ENCODE data around the gene ADGRA1.

Gene ADGRA1

DNA sequence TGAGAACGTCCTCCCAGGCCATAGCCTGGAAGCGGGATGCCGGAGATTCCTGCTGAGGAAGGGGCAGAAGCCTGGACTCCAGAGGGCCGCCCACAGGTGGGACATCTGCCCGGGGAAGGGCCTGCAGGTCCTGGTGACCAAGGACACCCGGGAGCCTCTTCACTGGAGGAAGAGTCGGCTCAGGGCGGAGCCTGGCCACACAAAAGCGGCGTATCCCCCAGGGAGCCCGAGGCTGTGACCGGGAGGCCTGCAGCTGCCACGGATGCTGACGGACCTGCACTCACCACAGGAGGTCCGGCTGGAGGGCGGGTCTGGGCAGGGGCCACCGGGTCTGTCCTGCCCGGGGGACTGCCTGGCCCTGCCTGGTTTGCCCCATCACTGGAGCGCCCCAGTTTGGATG, 15.5 kb upstream of the ADGRA1 start:
- no peaks in the 10 kb centered on the region for H3K36me3 ChIP-seq (replicated peaks; ENCODE audit: insufficient read depth, low read length)
- TF ChIP-seq EZH2phosphoT487 (IDR thresholded peaks at IDR 0.05; ENCODE audit: low read length) (no peak), EZH2 (optimal IDR thresholded peaks at IDR 0.05; ENCODE audit: low read depth, low read length) (no peak)
- TF ChIP-seq, protein P1, sequence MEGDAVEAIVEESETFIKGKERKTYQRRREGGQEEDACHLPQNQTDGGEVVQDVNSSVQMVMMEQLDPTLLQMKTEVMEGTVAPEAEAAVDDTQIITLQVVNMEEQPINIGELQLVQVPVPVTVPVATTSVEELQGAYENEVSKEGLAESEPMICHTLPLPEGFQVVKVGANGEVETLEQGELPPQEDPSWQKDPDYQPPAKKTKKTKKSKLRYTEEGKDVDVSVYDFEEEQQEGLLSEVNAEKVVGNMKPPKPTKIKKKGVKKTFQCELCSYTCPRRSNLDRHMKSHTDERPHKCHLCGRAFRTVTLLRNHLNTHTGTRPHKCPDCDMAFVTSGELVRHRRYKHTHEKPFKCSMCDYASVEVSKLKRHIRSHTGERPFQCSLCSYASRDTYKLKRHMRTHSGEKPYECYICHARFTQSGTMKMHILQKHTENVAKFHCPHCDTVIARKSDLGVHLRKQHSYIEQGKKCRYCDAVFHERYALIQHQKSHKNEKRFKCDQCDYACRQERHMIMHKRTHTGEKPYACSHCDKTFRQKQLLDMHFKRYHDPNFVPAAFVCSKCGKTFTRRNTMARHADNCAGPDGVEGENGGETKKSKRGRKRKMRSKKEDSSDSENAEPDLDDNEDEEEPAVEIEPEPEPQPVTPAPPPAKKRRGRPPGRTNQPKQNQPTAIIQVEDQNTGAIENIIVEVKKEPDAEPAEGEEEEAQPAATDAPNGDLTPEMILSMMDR (IDR thresholded peaks at IDR 0.05; ENCODE audit: low read length), result no peak
- H2AFZ ChIP-seq (ENCODE audit: low read length), result no peak overlapping the region
- DNase-seq, result no peak
- H3F3A ChIP-seq (ENCODE audit: insufficient read depth, low read length), result no peaks in the 10 kb centered on the region
- no peaks in the 10 kb centered on the region for H4K20me1 ChIP-seq (ENCODE audit: insufficient read depth, low read length)
- H3K79me2 ChIP-seq (ENCODE audit: low read length), result no peaks in the 10 kb centered on the region
- H3K4me3 ChIP-seq (ENCODE audit: low read length), result no peak overlapping the region
- H3K27me3 ChIP-seq (replicated peaks; ENCODE audit: insufficient read depth, low read length), result peaks cover 21% of the 10 kb centered on the region
- H3K4me2 ChIP-seq (ENCODE audit: low read depth, low read length), result no peak overlapping the region
- H3K27ac ChIP-seq (ENCODE audit: low read length), result no peak overlapping the region
- H3K9ac ChIP-seq (ENCODE audit: low read length), result no peak overlapping the region
- H3K9me3 ChIP-seq (replicated peaks; ENCODE audit: insufficient read depth, low read length), result no peaks in the 10 kb centered on the region
- no peaks in the 10 kb centered on the region for H3K9me2 ChIP-seq (replicated peaks; ENCODE audit: insufficient read depth, low read length)
- H3K4me1 ChIP-seq (ENCODE audit: low read length), result no peaks in the 10 kb centered on the region

DNA sequence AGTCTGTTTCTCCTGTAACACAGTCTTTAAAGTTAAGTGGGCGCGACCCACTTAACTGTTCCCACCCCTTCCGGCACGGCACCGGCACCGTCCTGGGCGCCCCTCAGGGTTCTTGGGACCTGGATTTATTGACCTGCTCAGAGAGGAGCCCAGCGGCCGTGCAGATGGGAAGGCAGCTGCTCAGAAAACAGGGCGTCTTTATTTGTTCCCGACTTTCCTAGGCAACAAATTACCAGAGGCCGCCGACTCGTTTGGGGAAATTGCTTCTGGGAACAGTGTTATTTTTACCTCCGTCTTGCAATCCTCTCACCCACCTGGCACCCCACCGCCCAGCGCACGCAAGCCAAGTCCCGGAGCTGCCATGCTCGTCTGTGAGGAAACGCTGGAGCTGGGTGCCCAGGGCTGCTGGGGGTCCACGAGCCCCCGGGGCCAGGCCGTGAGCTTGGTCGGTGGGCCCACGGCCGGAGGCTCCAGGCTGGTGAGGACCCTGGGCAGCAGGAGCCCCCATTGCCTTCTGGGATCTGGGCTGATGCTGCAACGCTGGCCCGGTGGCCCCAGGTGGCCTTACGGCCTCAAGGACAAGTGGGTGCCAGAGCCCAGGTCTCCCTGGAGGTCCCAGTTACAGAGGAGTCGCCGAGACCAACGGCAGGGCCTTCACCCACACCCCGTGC, 14.9 kb upstream of the ADGRA1 start:
- H3K9ac ChIP-seq (ENCODE audit: low read length), result no peak overlapping the region
- no peaks in the 10 kb centered on the region for H3K4me1 ChIP-seq (ENCODE audit: low read length)
- DNase-seq, result no peak
- no peaks in the 10 kb centered on the region for H3K79me2 ChIP-seq (ENCODE audit: low read length)
- H3K36me3 ChIP-seq (replicated peaks; ENCODE audit: insufficient read depth, low read length), result no peaks in the 10 kb centered on the region
- no peaks in the 10 kb centered on the region for H3K9me2 ChIP-seq (replicated peaks; ENCODE audit: insufficient read depth, low read length)
- H3K27me3 ChIP-seq (replicated peaks; ENCODE audit: insufficient read depth, low read length), result peaks cover 21% of the 10 kb centered on the region
- H4K20me1 ChIP-seq (ENCODE audit: insufficient read depth, low read length), result no peaks in the 10 kb centered on the region
- TF ChIP-seq EZH2 (optimal IDR thresholded peaks at IDR 0.05; ENCODE audit: low read depth, low read length), result no peak
- H3K4me3 ChIP-seq (ENCODE audit: low read length), result no peak overlapping the region
- no peak overlapping the region for H3K27ac ChIP-seq (ENCODE audit: low read length)
- no peaks in the 10 kb centered on the region for H3F3A ChIP-seq (ENCODE audit: insufficient read depth, low read length)
- no peak overlapping the region for H3K4me2 ChIP-seq (ENCODE audit: low read depth, low read length)
- no peak overlapping the region for H2AFZ ChIP-seq (ENCODE audit: low read length)
- H3K9me3 ChIP-seq (replicated peaks; ENCODE audit: insufficient read depth, low read length), result no peaks in the 10 kb centered on the region

DNA sequence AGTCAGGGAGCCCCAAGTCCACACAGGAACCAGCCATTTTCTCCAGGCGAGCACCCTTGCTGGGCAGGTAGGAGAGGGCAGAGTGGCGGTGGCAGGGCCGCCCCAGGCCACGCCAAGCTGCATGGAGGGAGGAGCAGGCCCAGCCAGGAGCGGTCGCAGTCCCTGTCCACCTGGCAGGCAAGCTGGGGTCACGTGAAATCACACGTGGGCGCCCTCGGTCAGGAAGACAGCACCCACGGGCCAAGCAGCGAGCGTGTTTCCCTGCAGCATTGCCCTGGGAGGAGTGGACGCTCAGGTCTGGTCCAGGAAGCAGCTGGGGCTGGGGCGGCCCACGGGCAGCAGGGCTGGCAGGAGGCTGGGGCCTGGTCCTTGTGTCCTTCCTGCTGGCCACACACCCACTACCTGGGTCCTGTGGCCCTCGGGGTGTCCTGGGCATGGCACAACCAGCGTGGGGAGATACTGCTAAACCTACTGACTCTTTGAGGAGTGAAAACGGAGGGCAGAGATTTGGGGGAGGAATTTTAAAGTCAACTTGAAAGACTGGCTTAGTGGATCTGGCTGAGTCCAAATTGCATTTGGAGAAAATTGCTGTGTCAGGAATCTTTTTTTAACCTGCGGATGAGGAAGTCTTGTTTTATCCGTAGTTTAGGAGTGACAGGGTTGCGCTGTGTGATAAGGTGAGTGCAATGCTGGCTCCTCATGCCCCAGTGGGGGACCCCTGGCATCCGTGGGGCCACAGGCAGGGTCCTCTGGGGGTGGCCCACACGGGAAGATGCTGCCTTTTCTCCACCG, 12.2 kb upstream of the ADGRA1 start:
- Histone ChIP-seq H3K9me2 (replicated peaks; ENCODE audit: insufficient read depth, low read length) (no peaks in the 10 kb centered on the region), H3K27ac (ENCODE audit: low read length) (no peak overlapping the region), H3K36me3 (replicated peaks; ENCODE audit: insufficient read depth, low read length) (no peaks in the 10 kb centered on the region), H3F3A (ENCODE audit: insufficient read depth, low read length) (no peaks in the 10 kb centered on the region), H2AFZ (ENCODE audit: low read length) (no peak overlapping the region), H3K9ac (ENCODE audit: low read length) (no peak overlapping the region), H3K4me2 (ENCODE audit: low read depth, low read length) (no peak overlapping the region), H3K27me3 (replicated peaks; ENCODE audit: insufficient read depth, low read length) (peaks cover 19% of the 10 kb centered on the region), H3K4me1 (ENCODE audit: low read length) (no peaks in the 10 kb centered on the region), H3K9me3 (replicated peaks; ENCODE audit: insufficient read depth, low read length) (no peaks in the 10 kb centered on the region), H4K20me1 (ENCODE audit: insufficient read depth, low read length) (no peaks in the 10 kb centered on the region), H3K4me3 (ENCODE audit: low read length) (no peak overlapping the region), H3K79me2 (ENCODE audit: low read length) (no peaks in the 10 kb centered on the region)
- TF ChIP-seq EZH2 (optimal IDR thresholded peaks at IDR 0.05; ENCODE audit: low read depth, low read length), result no peak
- TF ChIP-seq EZH2phosphoT487 (IDR thresholded peaks at IDR 0.05; ENCODE audit: low read length), result no peak
- no peak for DNase-seq

DNA sequence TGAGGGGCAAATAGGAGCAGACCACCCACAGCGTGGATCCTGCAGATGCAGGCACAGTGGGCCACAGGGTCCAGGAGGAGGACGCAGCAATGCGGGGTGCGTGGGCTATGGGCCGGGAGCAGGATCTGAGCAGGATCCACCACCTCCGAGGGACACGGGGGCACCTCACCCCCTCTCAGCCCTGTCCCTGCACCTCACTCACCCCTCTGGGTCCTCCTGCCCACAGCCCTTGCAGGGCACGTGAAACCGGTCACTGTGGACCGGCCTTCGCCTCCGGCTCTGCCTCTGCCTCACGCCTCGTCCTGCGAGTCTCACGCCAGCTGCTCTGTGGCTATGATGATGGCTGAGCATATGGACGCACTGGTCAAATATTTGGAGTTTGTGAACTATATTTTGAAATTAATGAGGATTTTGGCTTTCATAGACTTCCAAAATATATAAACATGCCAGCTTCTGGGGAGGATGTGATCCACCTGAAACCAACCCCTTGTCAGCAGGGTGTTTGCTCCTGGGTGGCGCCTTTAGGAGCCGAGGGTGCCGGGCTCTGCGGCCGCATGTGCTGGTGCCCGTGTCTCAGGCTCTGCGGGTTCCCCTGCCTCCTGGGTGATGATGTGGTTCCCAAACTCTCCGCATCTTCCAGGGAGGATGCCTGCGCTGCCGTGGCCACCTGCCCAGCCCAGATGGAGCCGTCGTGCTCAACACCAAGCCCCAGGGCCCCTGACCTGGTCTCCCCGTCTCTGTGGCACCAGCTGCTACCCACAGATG, 11.3 kb upstream of the ADGRA1 start:
- Histone ChIP-seq H3K36me3 (replicated peaks; ENCODE audit: insufficient read depth, low read length) (no peaks in the 10 kb centered on the region), H3K27me3 (replicated peaks; ENCODE audit: insufficient read depth, low read length) (peaks cover 16% of the 10 kb centered on the region), H3K9me3 (replicated peaks; ENCODE audit: insufficient read depth, low read length) (no peaks in the 10 kb centered on the region), H4K20me1 (ENCODE audit: insufficient read depth, low read length) (no peaks in the 10 kb centered on the region), H3K4me1 (ENCODE audit: low read length) (no peaks in the 10 kb centered on the region), H2AFZ (ENCODE audit: low read length) (no peak overlapping the region), H3K4me3 (ENCODE audit: low read length) (no peak overlapping the region), H3K4me2 (ENCODE audit: low read depth, low read length) (no peak overlapping the region), H3K27ac (ENCODE audit: low read length) (no peak overlapping the region), H3F3A (ENCODE audit: insufficient read depth, low read length) (no peaks in the 10 kb centered on the region), H3K9ac (ENCODE audit: low read length) (no peak overlapping the region), H3K9me2 (replicated peaks; ENCODE audit: insufficient read depth, low read length) (no peaks in the 10 kb centered on the region), H3K79me2 (ENCODE audit: low read length) (no peaks in the 10 kb centered on the region)
- no peak for DNase-seq
- no peak for TF ChIP-seq EZH2phosphoT487 (IDR thresholded peaks at IDR 0.05; ENCODE audit: low read length)
- TF ChIP-seq, protein P1 (IDR thresholded peaks at IDR 0.05; ENCODE audit: low read length), result no peak
- no peak for TF ChIP-seq EZH2 (optimal IDR thresholded peaks at IDR 0.05; ENCODE audit: low read depth, low read length)

All from MM.1S (cell line).